HG03103 (cell line): ENCODE results near the gene TMEM185A.
"Not testable (repeated sequence)": the region's sequence is repeated elsewhere in the genome, so short reads cannot be mapped to it uniquely, and the experiment has no call there.

ENCODE experiments used
- ATAC-seq: cut with Tn5 transposase; IDR thresholded peaks from one replicate; pipeline ENCODE4 v1.9.1; 2021; ENCODE audit warnings: low read depth; ENCODE audit not compliant: unreplicated experiment

Gene TMEM185A

GRCh38 chrX:149631234-149632165 lies at the start of gene TMEM185A:
TMEM185A (minus strand) TSS chrX:149631792; CDS start chrX:149631580, 212 bp downstream.
- ATAC-seq = peak; percentile 85

DNA sequence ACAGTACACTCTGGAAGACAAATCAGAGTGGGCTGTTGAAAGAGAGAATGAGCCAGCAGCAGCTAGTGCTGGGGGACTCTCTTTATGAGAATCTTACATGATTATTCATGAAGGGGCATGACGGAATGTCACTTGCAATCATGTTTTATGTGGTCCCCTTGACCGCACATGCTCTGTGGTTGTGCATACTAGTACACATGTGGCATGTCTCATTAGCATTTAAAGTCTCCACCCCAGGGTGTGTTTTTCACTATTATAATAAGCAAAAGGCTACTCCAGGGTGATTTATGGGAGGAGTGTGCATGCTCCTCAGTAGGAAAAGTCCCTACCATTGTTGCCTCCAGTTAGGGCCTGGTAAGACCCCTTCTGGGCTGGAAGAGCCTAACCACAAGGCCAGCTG lies 49.6 kb upstream of the TMEM185A start:
- no peak for ATAC-seq

DNA sequence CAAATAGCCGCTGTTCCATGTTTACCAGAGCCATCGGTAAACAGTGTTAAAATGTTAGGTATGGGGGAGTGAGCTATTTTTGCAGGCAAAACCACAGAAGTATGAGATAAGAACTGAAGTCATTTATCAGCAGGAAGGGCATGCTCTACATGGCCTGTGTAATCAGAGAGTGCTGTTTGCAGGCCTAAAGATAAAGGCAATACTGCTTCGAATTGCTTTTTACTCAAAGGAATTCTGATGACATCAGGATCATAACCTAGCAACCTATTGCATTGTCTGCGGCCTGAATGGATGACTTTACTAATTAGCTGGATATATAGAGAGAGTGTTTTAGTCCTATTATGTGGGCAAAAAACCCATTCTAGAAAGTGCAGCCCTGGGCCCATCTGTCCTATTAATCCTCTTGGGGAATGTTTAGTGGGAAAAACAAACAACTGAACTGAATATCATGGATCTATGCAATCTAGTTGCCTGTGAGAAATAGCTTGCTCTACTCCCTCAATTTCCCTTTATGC lies 47.6 kb upstream of the TMEM185A start:
- not testable (repeated sequence) for ATAC-seq

- not testable (repeated sequence) for ATAC-seq
Measured at GRCh38 chrX:149675554-149675953, 44.0 kb upstream of the TMEM185A start.

DNA sequence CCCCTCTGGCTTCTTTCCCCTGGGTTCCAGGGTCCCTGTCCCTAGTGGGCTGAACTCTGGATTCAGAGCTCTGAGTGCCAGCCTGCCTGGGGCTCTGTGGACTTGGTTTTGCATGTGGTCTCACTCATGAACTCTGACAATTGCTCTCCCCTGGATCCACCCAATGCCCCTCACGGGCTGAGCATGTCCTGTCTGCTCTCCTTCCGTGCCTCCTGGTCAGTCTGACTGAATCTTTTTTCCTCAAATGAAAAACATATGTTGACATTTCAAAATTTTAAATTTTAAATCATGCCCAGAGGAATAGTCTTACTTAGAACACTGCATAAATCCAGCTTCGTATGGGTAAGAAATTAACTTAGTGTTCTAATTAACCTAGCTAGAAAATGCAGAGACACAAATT lies 43.5 kb upstream of the TMEM185A start:
- ATAC-seq = not testable (repeated sequence)

DNA sequence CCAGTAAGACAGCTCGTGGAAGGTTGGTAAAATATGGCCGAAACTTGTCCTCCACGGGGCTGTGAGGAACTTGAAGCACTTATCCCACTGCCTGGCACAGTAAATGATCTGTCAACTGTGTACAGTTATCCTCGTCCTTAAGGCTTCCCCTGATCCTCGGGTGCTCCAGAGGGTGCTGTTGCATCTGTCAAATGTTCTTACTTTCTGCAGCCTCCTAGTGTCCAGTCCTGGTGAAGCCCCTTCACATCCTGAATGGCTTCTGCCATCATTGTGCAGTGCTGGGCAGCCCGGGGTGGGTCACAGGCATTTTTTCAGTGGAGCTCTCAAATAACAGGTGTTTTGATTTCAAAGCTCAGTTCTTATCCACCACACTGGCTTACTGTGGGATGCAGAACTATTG lies 29.0 kb upstream of the TMEM185A start:
- not testable (repeated sequence) for ATAC-seq

- not testable (repeated sequence) for ATAC-seq
Measured at GRCh38 chrX:149656260-149656884, 24.8 kb upstream of the TMEM185A start.

GRCh38 chrX:149652232-149652981 lies 20.8 kb upstream of the TMEM185A start:
- no peak for ATAC-seq

DNA sequence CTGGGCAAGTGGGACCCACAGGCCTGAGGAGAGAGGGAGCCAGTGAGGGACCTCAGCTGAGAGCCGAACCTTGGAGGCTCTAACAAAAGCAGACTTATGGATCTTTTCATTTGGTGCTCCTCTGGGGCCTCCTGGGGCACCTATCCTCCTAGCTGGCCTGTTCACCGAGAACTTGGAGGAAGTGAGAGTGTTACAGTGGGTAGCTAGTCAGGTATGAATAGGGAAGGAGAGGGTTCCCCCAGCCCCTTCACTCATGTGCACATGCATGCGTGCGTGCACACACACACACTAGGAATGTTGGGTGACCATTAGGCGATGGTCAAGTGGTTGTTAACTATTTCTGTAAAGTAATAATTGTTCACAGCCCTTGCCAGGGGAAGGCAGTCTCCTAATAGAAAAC lies 18.6 kb upstream of the TMEM185A start:
- ATAC-seq = peak; percentile 70

GRCh38 chrX:149648932-149649331 lies 17.3 kb upstream of the TMEM185A start:
- ATAC-seq = no peak

DNA sequence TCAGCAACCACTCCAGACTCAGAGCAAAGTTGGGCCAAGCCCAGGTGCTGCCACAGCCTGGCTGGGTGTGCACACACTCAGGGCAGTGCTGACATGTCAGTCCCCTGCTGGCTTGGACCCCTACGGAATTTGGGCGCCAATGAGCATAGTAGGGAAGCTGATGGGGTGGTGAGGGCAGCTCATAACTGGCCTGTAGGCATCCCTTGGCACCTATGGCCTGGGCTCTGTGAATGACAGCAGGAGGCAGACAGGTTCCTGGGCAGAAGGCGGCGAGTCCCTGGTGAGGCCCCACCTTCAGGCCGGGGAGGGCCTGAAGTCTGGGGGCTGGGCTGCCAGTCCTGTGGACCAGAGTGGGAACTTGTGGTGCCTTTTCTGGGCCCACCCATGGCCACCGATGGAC lies 15.9 kb upstream of the TMEM185A start:
- no peak for ATAC-seq

GRCh38 chrX:149643496-149643895 lies 11.9 kb upstream of the TMEM185A start:
- no peak for ATAC-seq

- no peak for ATAC-seq
Measured at GRCh38 chrX:149641835-149642234, 10.2 kb upstream of the TMEM185A start.

DNA sequence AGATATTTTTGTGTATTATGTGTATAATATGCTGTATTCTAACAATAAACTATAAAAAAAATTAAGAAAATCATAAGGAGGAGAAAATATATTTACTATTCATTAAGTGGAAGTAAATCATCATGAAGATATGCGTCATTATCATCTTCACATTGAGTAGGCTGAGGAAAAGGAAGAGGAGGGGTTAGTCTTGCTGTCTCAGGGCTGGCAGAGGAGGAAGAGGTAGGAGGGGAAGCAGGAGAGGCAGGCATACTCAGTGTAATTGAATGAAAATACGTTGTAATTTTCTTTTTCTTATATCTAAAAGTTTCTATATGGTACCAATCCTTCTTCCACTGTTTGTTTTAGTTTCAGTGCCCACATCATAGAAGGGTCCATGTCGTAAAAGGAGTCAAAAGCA lies 9.8 kb upstream of the TMEM185A start:
- ATAC-seq = no peak

DNA sequence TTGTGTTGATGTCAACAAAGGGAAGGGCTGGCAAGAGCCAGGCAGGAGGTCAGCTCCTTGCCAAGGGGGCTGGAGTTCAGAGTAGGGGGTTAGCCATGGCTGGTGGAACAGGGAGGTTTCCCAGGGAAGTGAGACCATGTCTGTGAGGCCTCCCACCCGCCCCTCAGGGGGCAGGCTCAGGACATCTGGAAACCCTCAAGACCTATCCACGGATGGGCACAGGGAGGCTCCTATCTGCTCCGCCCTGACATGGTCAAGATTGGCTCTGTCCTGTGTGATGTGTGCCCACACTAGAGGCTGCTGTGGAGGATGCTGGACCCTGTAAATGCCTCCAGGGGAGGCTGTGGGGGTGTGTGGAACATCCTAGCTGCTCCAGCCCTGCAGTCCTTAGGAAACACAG lies 8.0 kb upstream of the TMEM185A start:
- ATAC-seq = no peak

DNA sequence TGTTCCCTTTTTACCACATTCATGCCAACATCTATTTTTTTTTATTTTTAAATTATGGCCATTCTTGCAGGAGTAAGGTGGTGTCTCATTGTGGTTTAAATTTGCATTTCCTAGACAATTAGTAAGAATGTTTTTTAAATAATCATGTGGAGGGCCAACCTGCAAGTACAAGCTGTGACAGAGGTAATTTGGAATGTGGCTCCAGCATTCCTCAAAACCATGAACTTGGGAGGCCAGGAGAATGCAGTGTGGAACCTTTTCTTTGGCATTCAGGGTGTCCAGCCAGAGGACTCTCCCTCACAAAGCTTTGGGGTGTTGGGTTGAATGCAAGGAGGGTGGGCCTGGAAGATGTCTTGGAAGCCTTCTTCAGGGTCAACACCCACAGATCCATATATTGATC lies 7.3 kb upstream of the TMEM185A start:
- no peak for ATAC-seq

DNA sequence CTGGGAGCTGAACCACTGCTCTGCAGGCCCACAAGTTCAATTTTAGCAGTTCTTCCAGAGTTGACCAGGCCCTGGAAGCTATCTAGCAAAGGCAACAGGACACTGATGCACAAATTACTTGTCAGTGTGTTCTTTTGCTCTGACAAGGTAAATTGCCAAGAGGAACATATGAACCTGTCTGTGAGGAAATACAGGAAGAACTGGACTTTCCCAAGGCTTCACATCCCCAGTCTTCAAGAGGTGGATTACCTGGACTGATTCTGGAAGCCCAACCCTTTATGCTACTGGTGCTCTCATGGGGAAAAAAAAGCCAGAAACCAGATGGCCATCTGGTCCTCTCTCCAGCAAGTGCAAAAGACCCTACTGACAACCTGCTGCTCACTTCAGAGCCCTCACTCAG lies 1.9 kb upstream of the TMEM185A start:
- ATAC-seq = no peak

- no peak for ATAC-seq
Measured at GRCh38 chrX:149630681-149631233, 835 bp downstream of the TMEM185A start.

- ATAC-seq = no peak
Measured at GRCh38 chrX:149629730-149630387, 1.7 kb downstream of the TMEM185A start.

- no peak for ATAC-seq
Measured at GRCh38 chrX:149628768-149629167, 2.8 kb downstream of the TMEM185A start.
